Cerebellar cortex (tissue), 1 donor: ENCODE data around the gene ATP2C2.
"Not testable (repeated sequence)": the region's sequence is repeated elsewhere in the genome, so short reads cannot be mapped to it uniquely, and the experiment has no call there.

ENCODE experiments used
- DNase-seq: peaks from one replicate; pipeline ENCODE4 v3.0.0-alpha.2; 2015; ENCODE audit warnings: low spot score

Gene ATP2C2, protein sequence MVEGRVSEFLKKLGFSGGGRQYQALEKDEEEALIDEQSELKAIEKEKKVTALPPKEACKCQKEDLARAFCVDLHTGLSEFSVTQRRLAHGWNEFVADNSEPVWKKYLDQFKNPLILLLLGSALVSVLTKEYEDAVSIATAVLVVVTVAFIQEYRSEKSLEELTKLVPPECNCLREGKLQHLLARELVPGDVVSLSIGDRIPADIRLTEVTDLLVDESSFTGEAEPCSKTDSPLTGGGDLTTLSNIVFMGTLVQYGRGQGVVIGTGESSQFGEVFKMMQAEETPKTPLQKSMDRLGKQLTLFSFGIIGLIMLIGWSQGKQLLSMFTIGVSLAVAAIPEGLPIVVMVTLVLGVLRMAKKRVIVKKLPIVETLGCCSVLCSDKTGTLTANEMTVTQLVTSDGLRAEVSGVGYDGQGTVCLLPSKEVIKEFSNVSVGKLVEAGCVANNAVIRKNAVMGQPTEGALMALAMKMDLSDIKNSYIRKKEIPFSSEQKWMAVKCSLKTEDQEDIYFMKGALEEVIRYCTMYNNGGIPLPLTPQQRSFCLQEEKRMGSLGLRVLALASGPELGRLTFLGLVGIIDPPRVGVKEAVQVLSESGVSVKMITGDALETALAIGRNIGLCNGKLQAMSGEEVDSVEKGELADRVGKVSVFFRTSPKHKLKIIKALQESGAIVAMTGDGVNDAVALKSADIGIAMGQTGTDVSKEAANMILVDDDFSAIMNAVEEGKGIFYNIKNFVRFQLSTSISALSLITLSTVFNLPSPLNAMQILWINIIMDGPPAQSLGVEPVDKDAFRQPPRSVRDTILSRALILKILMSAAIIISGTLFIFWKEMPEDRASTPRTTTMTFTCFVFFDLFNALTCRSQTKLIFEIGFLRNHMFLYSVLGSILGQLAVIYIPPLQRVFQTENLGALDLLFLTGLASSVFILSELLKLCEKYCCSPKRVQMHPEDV

GRCh38 chr16:84368308-84368996 lies at the start of gene ATP2C2:
Gene ATP2C2, plus strand, starts transcription at chr16:84368538. Its CDS starts 78 bp downstream, at chr16:84368616.
- DNase-seq = no peak

DNA sequence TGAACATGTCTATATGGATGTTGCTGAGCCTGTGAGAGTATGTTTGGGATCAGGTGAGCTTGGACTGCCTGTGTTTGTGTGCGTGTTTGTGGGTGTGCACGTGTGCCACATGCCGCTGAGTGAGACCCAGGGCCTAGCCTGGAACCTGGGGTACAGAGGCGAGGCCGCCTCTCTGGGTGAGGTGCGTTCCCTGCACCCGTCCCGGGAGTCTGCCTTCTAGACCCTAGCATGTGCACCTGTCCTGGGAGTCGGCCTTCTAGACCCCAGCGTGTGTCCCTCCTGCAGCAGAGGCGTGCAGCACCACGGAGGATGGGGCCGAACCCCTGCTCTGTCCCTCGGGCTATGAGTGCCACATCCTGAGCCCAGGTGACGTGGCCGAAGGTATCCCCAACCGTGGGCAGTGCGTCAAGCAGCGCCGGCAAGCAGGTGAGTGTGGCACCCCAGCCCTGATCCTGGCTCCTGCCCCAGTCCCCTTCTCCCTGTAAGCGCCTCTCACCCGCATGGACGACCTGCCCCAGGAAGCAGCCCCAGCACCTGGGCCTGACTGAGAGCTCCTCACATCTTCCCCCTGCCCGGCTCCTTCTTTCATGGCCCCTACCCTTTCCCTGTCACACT lies 49.1 kb upstream of the ATP2C2 start:
- DNase-seq = no peak

DNA sequence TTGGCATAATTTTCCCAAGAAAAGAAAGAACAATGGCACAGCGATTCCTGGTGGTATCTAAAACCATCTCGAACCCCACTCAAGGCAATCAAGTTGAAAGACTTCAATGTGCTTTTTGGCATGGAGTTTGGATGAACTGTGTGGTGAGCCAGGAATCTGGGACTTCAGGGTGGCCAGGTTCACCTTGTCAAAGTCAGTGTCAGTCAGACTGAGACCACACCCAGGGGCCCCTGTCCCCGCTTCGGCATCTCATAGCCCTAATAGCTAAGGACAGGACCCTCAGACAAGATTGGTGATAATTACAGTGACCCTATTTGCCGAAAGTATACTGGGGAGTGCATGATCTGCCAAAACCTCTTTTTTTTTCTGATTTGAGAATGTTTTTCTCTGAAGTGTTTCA lies 47.8 kb upstream of the ATP2C2 start:
- DNase-seq = no peak

- no peak for DNase-seq
Measured at GRCh38 chr16:84321932-84322331, 46.4 kb upstream of the ATP2C2 start.

DNA sequence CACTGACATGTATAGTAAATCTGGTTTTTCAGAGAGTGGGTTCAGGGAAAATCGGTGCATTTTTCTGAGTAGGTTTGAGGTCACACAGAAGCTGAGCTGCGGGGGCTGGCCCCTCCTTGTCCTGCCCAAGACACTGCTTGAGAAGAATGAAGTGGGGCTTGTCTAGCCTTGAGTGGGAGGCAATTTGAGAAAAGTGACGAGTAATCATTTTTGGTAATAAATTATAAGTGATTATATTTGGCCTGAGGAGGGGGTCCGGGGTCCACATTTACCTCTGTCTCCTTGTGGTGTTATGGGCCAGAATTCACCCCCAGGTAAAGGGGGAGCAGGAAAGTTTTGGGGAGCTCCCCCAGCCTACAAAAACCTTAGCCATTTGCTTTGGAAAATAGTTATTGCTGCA lies 45.6 kb upstream of the ATP2C2 start:
- no peak for DNase-seq

- no peak for DNase-seq
Measured at GRCh38 chr16:84323606-84324005, 44.7 kb upstream of the ATP2C2 start.

- no peak for DNase-seq
Measured at GRCh38 chr16:84324434-84325262, 43.7 kb upstream of the ATP2C2 start.

GRCh38 chr16:84326545-84326944 lies 41.8 kb upstream of the ATP2C2 start:
- DNase-seq = no peak

DNA sequence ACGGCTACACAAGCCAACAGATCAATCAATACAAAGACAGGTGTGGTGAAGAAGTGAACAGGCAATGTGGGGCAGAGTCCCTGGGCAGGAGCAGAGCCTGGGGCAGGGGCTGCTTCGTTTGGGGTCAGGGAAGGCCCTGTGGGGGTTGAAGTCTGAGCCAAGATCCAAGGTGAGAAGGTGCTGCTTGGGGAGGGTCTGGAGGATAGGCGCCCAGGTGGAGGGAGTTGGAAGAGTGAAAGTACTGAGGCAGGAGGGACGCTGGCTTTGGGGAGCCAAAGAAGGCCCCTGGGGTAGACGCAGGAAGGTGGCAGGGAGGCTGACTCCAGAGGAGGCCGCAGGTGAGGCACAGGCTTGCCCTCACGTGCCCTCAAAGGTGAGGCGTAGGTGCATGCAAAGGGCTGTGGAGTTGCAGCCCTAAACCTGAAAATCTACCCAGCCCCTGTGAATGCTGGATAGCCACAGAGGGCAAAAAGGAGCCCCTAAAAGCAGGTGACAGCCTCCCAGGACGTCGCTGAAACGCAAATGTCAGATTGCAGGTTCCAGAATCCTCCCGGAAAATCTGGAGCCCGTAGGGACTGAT lies 40.3 kb upstream of the ATP2C2 start:
- DNase-seq = no peak

GRCh38 chr16:84329016-84329415 lies 39.3 kb upstream of the ATP2C2 start:
- no peak for DNase-seq

DNA sequence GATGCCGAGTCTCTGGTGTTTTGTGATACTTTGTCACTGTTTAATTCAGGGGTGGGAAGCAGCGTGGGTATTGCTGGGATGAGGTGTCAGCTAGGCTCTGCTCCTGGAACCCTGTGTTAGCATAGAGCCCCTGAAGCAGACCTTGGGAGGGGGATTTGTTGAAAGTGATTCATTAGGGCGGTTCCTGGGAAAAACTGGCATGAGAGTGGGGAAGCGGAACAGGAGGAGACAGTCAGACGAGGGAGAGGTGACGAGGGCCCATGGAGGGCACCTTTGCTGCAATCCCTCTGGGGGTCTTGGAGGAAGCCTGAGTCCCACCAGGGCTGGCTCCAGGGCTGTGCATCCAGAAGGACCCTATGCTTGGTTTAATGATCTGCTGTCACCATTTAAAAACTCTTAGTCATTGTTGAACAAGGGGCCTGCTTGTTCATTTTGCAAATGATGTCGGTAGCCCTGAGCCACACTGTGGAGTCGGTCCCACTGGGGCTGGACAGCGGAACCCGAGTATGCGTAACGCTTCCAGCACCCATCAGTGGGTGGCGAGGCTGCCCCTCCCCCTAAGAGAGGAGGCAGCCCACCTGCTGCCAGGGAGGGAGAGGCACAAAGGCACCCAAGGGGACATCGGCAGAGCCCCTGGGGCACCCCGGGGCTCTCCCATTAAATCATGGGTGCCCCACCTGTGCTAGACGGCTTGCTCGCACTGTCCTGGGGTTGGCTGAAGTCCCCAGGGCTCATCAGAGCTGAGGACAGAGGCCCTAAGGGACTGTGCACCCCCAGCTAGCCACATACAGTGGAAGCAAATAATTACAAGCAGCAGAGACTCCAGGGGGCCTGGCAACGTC lies 38.3 kb upstream of the ATP2C2 start:
- no peak for DNase-seq

DNA sequence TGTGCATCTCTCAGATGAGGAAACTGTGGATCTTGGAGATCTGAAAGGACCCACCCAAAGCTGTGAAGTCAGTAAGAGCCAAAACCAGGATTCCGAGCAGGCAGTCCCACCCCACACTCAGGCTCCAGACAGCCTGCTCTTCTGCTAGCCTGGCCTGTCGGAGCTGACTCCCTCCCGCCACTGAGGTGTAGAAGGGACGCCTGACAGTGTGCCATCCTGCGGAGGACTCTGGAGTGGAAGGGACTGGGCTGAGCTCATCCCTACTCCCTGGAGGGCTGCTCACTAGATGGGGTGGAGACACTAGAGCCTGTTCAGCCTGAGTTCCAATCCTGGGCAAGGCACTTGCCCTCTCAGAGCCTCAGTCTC lies 37.7 kb upstream of the ATP2C2 start:
- DNase-seq = no peak

- DNase-seq = no peak
Measured at GRCh38 chr16:84331998-84332780, 36.1 kb upstream of the ATP2C2 start.

- DNase-seq = no peak
Measured at GRCh38 chr16:84332975-84333684, 35.2 kb upstream of the ATP2C2 start.

GRCh38 chr16:84334058-84334457 lies 34.3 kb upstream of the ATP2C2 start:
- no peak for DNase-seq

GRCh38 chr16:84334482-84334881 lies 33.9 kb upstream of the ATP2C2 start:
- DNase-seq = no peak

DNA sequence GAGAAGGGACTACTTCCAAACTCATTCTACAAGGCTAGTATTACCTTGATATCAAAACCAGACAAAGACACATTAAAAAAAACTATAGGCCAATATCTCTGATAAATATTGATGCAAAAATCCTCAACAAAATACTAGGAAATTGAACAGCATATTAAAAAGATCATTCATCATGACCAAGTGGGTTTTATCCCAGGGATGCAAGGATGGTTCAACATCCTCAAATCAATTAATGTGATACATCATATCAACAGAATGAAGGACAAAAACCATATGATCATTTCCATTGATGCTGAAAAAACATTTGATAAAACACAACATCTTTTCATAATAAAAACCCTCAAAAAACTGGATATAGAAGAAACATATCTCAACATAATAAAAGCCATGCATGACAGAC lies 31.1 kb upstream of the ATP2C2 start:
- not testable (repeated sequence) for DNase-seq

- no peak for DNase-seq
Measured at GRCh38 chr16:84339311-84339710, 29.0 kb upstream of the ATP2C2 start.
